Adipose tissue (tissue), 3 donors: Measurements from ENCODE around the gene P2RX6. TPM values are rescaled to one million over a fixed set of nuclear protein-coding genes. Genes with fewer than 3 reads are reported as not detected.
"Not testable (repeated sequence)": the region's sequence is repeated elsewhere in the genome, so short reads cannot be mapped to it uniquely, and the experiment has no call there.

Experiments used
- H3K27ac ChIP-seq: one replicate; pipeline ENCODE4 v1.5.1; 2013; ENCODE audit warnings: low read depth, low read length
- WGBS, 3 donors: extraction: QIAGEN DNeasy Blood & Tissue Kit; methylation state at CpG; one replicate each; pipeline ENCODE4 v1.1.7; 2013; 5-methylcytosine and 5-hydroxymethylcytosine counted together
- polyA plus RNA-seq, 3 donors: library from polyadenylated mRNA; stranded (reverse); fragments of 200-250 nt; gene quantifications; one replicate each; pipeline ENCODE4 v1.2.3, GENCODE V29; 2013
- donor health status: healthy with polysubstance abuse.
- donor health status: Bipolar disorder and iron deficiency.
- donor health status: healthy.

Gene P2RX6
- under 1 TPM; 0.16 to 0.79 (median 0.17) TPM for polyA plus RNA-seq

GRCh38 chr22:21014726-21015465, at the start of gene P2RX6:
TSS of gene P2RX6 (plus strand) at chr22:21015165. CDS start at chr22:21015175, 10 bp downstream.
- H3K27ac ChIP-seq, result no peak within 1 kb of the TSS
- WGBS, 3 donors, result 20 to 29% (median 29%) methylated on average over 12 of the region's 12 CpGs

- 86 to 91% (median 89%) methylated on average over 13 of the region's 13 CpGs for WGBS, 3 donors
- H3K27ac ChIP-seq, result no peak overlapping the region
Measured at GRCh38 chr22:20965888-20966855, 48.8 kb upstream of the P2RX6 start.

- WGBS, 3 donors, result 58 to 74% (median 63%) methylated on average over 21 to 22 of the region's 22 CpGs
- no peak within 1 kb of the TSS for H3K27ac ChIP-seq
Measured at GRCh38 chr22:20966883-20967696, 47.9 kb upstream of the P2RX6 start, which contains the start of gene AIFM3. TSS of gene AIFM3 (plus strand) at chr22:20967255. CDS start at chr22:20967945, 690 bp downstream.

- no peak overlapping the region for H3K27ac ChIP-seq
- WGBS, 3 donors, result 56 to 62% (median 60%) methylated on average over 18 to 19 of the region's 19 CpGs
Measured at GRCh38 chr22:20967697-20968211, 47.2 kb upstream of the P2RX6 start.

GRCh38 chr22:20968281-20968977, 46.5 kb upstream of the P2RX6 start:
- 81 to 83% (median 81%) methylated on average over 7 of the region's 7 CpGs for WGBS, 3 donors
- H3K27ac ChIP-seq, result no peak overlapping the region

GRCh38 chr22:20970939-20971657, 43.9 kb upstream of the P2RX6 start:
- H3K27ac ChIP-seq, result no peak overlapping the region
- WGBS, 3 donors, result 62 to 77% (median 69%) methylated on average over 4 of the region's 4 CpGs

GRCh38 chr22:20972014-20972694, 42.8 kb upstream of the P2RX6 start:
- 77 to 83% (median 82%) methylated on average over 11 of the region's 11 CpGs for WGBS, 3 donors
- H3K27ac ChIP-seq, result not testable (repeated sequence)

- 64 to 74% (median 73%) methylated on average over 20 to 21 of the region's 21 CpGs for WGBS, 3 donors
- no peak overlapping the region for H3K27ac ChIP-seq
Measured at GRCh38 chr22:20972933-20973577, 41.9 kb upstream of the P2RX6 start.

- 63 to 72% (median 68%) methylated on average over 20 to 21 of the region's 21 CpGs for WGBS, 3 donors
- H3K27ac ChIP-seq, result no peak overlapping the region
Measured at GRCh38 chr22:20973634-20974286, 41.2 kb upstream of the P2RX6 start.

- 72 to 87% (median 83%) methylated on average over 14 to 16 of the region's 16 CpGs for WGBS, 3 donors
- H3K27ac ChIP-seq, result no peak overlapping the region
Measured at GRCh38 chr22:20974336-20974955, 40.5 kb upstream of the P2RX6 start.

- 77 to 88% (median 86%) methylated on average over 14 of the region's 14 CpGs for WGBS, 3 donors
- H3K27ac ChIP-seq, result no peak overlapping the region
Measured at GRCh38 chr22:20975541-20976290, 39.2 kb upstream of the P2RX6 start.

GRCh38 chr22:20976291-20976877, 38.6 kb upstream of the P2RX6 start:
- 76 to 81% (median 79%) methylated on average over 24 of the region's 24 CpGs for WGBS, 3 donors
- no peak overlapping the region for H3K27ac ChIP-seq

- H3K27ac ChIP-seq, result no peak overlapping the region
- WGBS, 3 donors, result 78 to 89% (median 81%) methylated on average over 11 of the region's 11 CpGs
Measured at GRCh38 chr22:20977019-20977418, 37.9 kb upstream of the P2RX6 start.

GRCh38 chr22:20977516-20978170, 37.3 kb upstream of the P2RX6 start:
- H3K27ac ChIP-seq, result no peak overlapping the region
- 88 to 90% (median 90%) methylated on average over 13 to 17 of the region's 17 CpGs for WGBS, 3 donors
